HepG2 (cell line): ENCODE measurements around the gene FOXN3. TPM values are rescaled to one million over a fixed set of nuclear protein-coding genes. Genes with fewer than 3 reads are reported as not detected.

Source experiments
- BATF2 ChIP-seq: sonication (generic); formaldehyde crosslinking; IDR thresholded peaks from 2 replicates; pipeline ENCODE4 v1.8.0; 2022; ENCODE audit warnings: mild to moderate bottlenecking, missing genetic modification reagents, moderate library complexity
- BRCA1 ChIP-seq: sonication (generic); formaldehyde crosslinking; IDR thresholded peaks from 2 replicates; pipeline ENCODE4 v1.4.0; 2020; ENCODE audit warnings: missing genetic modification reagents
- EHMT2 ChIP-seq: fragments of 200-600 bp; sonication (generic); IDR thresholded peaks from 2 replicates; pipeline ENCODE4 v1.7.0; 2017; ENCODE audit warnings: antibody characterized with exemption, low read depth, low read length, borderline replicate concordance
- ETV6 ChIP-seq: sonication (generic); formaldehyde crosslinking; conservative IDR thresholded peaks from 2 replicates; pipeline ENCODE4 v1.4.0; 2020; ENCODE audit warnings: missing genetic modification reagents
- ISX ChIP-seq: sonication (generic); formaldehyde crosslinking; conservative IDR thresholded peaks from 2 replicates; pipeline ENCODE4 v1.5.0; 2020; ENCODE audit warnings: missing genetic modification reagents
- MAZ ChIP-seq, 2 experiments: sonication (generic) in 1 of 2; formaldehyde crosslinking in 1 of 2; IDR thresholded peaks; 2 replicates each; pipeline versions ENCODE4 v1.5.0 to v1.6.1; 2012 to 2020; ENCODE audit warnings: low read depth in 2 of 2, mild to moderate bottlenecking in 2 of 2, borderline replicate concordance in 1 of 2, improper control_type of control experiment in 1 of 2, low read length in 1 of 2, missing genetic modification reagents in 1 of 2, moderate library complexity in 1 of 2
- MYPOP ChIP-seq: sonication (generic); formaldehyde crosslinking; IDR thresholded peaks from 2 replicates; pipeline ENCODE4 v1.8.1; 2023; ENCODE audit warnings: mild to moderate bottlenecking, moderate library complexity, missing genetic modification reagents
- RFX5 ChIP-seq: IDR thresholded peaks from 2 replicates; pipeline ENCODE4 v1.6.1; 2011; ENCODE audit warnings: low read depth, low read length, improper control_type of control experiment
- SIN3B ChIP-seq: fragments of 150-350 bp; IDR thresholded peaks from 2 replicates; pipeline ENCODE4 v1.6.1; 2014; ENCODE audit warnings: low read length
- STAG1 ChIP-seq: sonication (generic); formaldehyde crosslinking; IDR thresholded peaks from 2 replicates; pipeline ENCODE4 v1.4.0; 2020; ENCODE audit warnings: missing genetic modification reagents
- STAT6 ChIP-seq: sonication (generic); formaldehyde crosslinking; IDR thresholded peaks from 2 replicates; pipeline ENCODE4 v1.4.0; 2020; ENCODE audit warnings: missing genetic modification reagents, mild to moderate bottlenecking, borderline replicate concordance
- TEAD3 ChIP-seq: optimal IDR thresholded peaks from 2 replicates; pipeline ENCODE3; 2016; ENCODE audit warnings: borderline replicate concordance
- TFDP1 ChIP-seq: IDR thresholded peaks from 2 replicates; pipeline ENCODE4 v1.6.1; 2016; ENCODE audit warnings: missing compliant biosample characterization, missing genetic modification reagents, borderline replicate concordance
- ZFAT ChIP-seq: sonication (generic); formaldehyde crosslinking; conservative IDR thresholded peaks from 2 replicates; pipeline ENCODE4 v1.8.1; 2023; ENCODE audit warnings: missing genetic modification reagents, inconsistent platforms
- ZNF275 ChIP-seq: sonication (generic); formaldehyde crosslinking; IDR thresholded peaks from 2 replicates; pipeline ENCODE4 v1.8.0; 2022; ENCODE audit warnings: missing genetic modification reagents, mild to moderate bottlenecking, inconsistent platforms, borderline replicate concordance
- ZNF281 ChIP-seq: sonication (generic); formaldehyde crosslinking; IDR thresholded peaks from 2 replicates; pipeline ENCODE4 v1.4.0; 2020; ENCODE audit warnings: missing genetic modification reagents, borderline replicate concordance
- ZNF549 ChIP-seq: sonication (generic); formaldehyde crosslinking; IDR thresholded peaks from 2 replicates; pipeline ENCODE4 v1.5.0; 2020; ENCODE audit warnings: missing genetic modification reagents
- ZNF740 ChIP-seq: sonication (generic); formaldehyde crosslinking; IDR thresholded peaks from 2 replicates; pipeline ENCODE4 v1.4.0; 2020; ENCODE audit warnings: missing genetic modification reagents
- ZNF773 ChIP-seq: sonication (generic); formaldehyde crosslinking; IDR thresholded peaks from 2 replicates; pipeline ENCODE4 v1.4.0; 2020; ENCODE audit warnings: missing genetic modification reagents, borderline replicate concordance
- polyA plus RNA-seq, 8 experiments: library from polyadenylated mRNA; depleted of rRNA in 3 of 8; stranded (reverse) in 7 of 8; unstranded in 1 of 8; fragments of >200 nt; fragmentation: Illumina TruSeq in 4 of 8; extraction: Trizol in 4 of 8; gene quantifications; 2 replicates each; pipeline versions ENCODE4 v1.2.1 to v1.2.3, GENCODE V29; 2011 to 2016; ENCODE audit warnings: low read depth in 4 of 8, missing spikeins in 1 of 8, mixed read lengths in 1 of 8; ENCODE audit not compliant: insufficient read depth in 1 of 8
- total RNA-seq, 5 experiments: library from RNA; depleted of rRNA; stranded (reverse); fragments of >200 nt; fragmentation: Illumina TruSeq; extraction: Trizol; gene quantifications; 2 replicates each; pipeline ENCODE4 v1.2.3, GENCODE V29; 2016; ENCODE audit warnings: low read depth in 1 of 5

Gene FOXN3
- total and polyA plus RNA-seq, 2 of the 13 experiments (the other 11 are each of a cell fraction or from before 2014, with no cell fraction given): 32.4 to 70.2 TPM

- TF ChIP-seq ETV6 (CRISPR knock-in tag) (no peak), MYPOP (CRISPR knock-in tag) (peak; percentile 53; the same call in 1 of the 2 replicates), MAZ (IDR thresholded peaks at IDR 0.05; ENCODE audit: borderline replicate concordance, low read depth, low read length) (no peak), MAZ (CRISPR knock-in tag; IDR thresholded peaks at IDR 0.05; ENCODE audit: low read depth) (peak; percentile 53; the same call in 1 of the 2 replicates), TFDP1 (CRISPR knock-in tag) (peak; percentile 18; the same call in 1 of the 2 replicates), ZFAT (CRISPR knock-in tag) (no peak), ZNF275 (CRISPR knock-in tag) (no peak), BRCA1 (CRISPR knock-in tag) (no peak), TEAD3 (CRISPR knock-in tag) (peak; percentile 77), ZNF549 (CRISPR knock-in tag) (no peak), STAT6 (peak; percentile 27; the same call in 1 of the 2 replicates), BATF2 (CRISPR knock-in tag) (no peak), RFX5 (no peak), SIN3B (no peak), ZNF281 (CRISPR knock-in tag) (0 out of 2 replicates have a peak, but pooled peaks have one; percentile 26), STAG1 (CRISPR knock-in tag) (0 out of 2 replicates have a peak, but pooled peaks have one; percentile 18), ZNF740 (no peak), ISX (CRISPR knock-in tag) (no peak), EHMT2 (no peak), ZNF773 (CRISPR knock-in tag) (no peak)
Observed at GRCh38 chr14:89391123-89391522, 25.9 kb downstream of the FOXN3 start (continued).
